Measurements from ENCODE around the gene GPR31.
"Not testable (repeated sequence)": the region's sequence is repeated elsewhere in the genome, so short reads cannot be mapped to it uniquely, and the experiment has no call there.

- TF ChIP-seq CTCF (IDR thresholded peaks at IDR 0.05; ENCODE audit: insufficient read depth, low read depth, low read length); EZH2 (IDR thresholded peaks at IDR 0.05; ENCODE audit: insufficient read depth, low read length): not testable (repeated sequence)
Observed at GRCh38 chr6:167172011-167172410, 14.2 kb upstream of the GPR31 start.

All from astrocyte (in vitro differentiated cells and primary cell).